ENCODE data around the gene MYL3.

- no peak for TF ChIP-seq POLR2A (IDR thresholded peaks at IDR 0.05)
- TF ChIP-seq, protein P1, sequence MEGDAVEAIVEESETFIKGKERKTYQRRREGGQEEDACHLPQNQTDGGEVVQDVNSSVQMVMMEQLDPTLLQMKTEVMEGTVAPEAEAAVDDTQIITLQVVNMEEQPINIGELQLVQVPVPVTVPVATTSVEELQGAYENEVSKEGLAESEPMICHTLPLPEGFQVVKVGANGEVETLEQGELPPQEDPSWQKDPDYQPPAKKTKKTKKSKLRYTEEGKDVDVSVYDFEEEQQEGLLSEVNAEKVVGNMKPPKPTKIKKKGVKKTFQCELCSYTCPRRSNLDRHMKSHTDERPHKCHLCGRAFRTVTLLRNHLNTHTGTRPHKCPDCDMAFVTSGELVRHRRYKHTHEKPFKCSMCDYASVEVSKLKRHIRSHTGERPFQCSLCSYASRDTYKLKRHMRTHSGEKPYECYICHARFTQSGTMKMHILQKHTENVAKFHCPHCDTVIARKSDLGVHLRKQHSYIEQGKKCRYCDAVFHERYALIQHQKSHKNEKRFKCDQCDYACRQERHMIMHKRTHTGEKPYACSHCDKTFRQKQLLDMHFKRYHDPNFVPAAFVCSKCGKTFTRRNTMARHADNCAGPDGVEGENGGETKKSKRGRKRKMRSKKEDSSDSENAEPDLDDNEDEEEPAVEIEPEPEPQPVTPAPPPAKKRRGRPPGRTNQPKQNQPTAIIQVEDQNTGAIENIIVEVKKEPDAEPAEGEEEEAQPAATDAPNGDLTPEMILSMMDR (IDR thresholded peaks at IDR 0.05), result no peak
These were observed 17.8 kb upstream of the MYL3 start for GRCh38 chr3:46880884-46881595.
